H9 (cell line): ENCODE results near the gene ZNF341. TPM values are rescaled to one million over a fixed set of nuclear protein-coding genes. Genes with fewer than 3 reads are reported as not detected.

Source experiments
- DNase-seq: peaks from one replicate; pipeline ENCODE4 v3.0.0-alpha.2; 2017
- H2AFZ ChIP-seq: one replicate; pipeline ENCODE4 v1.6.1; 2013; ENCODE audit warnings: mild to moderate bottlenecking, low read length, control low read depth, moderate library complexity
- H2AK5ac ChIP-seq: 2 replicates; pipeline ENCODE4 v1.6.1; 2013; ENCODE audit warnings: low read length, control low read depth, mixed read lengths; ENCODE audit not compliant: insufficient read length
- H2BK120ac ChIP-seq: one replicate; pipeline ENCODE4 v1.6.1; 2013; ENCODE audit warnings: low read depth, mild to moderate bottlenecking, low read length, control low read depth, inconsistent platforms; ENCODE audit not compliant: poor library complexity, severe bottlenecking
- H2BK12ac ChIP-seq: 2 replicates; pipeline ENCODE4 v1.6.1; 2013; ENCODE audit warnings: low read length, control low read depth, mixed read lengths, low read depth; ENCODE audit not compliant: insufficient read length
- H2BK15ac ChIP-seq: 2 replicates; pipeline ENCODE4 v1.6.1; 2013; ENCODE audit warnings: low read depth, low read length, control low read depth
- H2BK20ac ChIP-seq: one replicate; pipeline ENCODE4 v1.6.1; 2013; ENCODE audit warnings: low read depth, mild to moderate bottlenecking, low read length, control low read depth, inconsistent platforms; ENCODE audit not compliant: poor library complexity, severe bottlenecking
- H2BK5ac ChIP-seq: 2 replicates; pipeline ENCODE4 v1.6.1; 2013; ENCODE audit warnings: low read length, control low read depth, mixed read lengths; ENCODE audit not compliant: insufficient read length
- H3K14ac ChIP-seq: 2 replicates; pipeline ENCODE4 v1.6.1; 2013; ENCODE audit warnings: low read length, control low read depth; ENCODE audit not compliant: insufficient read depth
- H3K18ac ChIP-seq: 2 replicates; pipeline ENCODE4 v1.6.1; 2013; ENCODE audit warnings: low read depth, mild to moderate bottlenecking, mixed read lengths, low read length, control low read depth; ENCODE audit not compliant: insufficient read length
- H3K23ac ChIP-seq: 2 replicates; pipeline ENCODE4 v1.6.1; 2013; ENCODE audit warnings: low read length, control low read depth, mixed read lengths, low read depth; ENCODE audit not compliant: insufficient read length
- H3K23me2 ChIP-seq: 2 replicates; pipeline ENCODE4 v1.6.1; 2013; ENCODE audit warnings: low read depth, mild to moderate bottlenecking, mixed read lengths, low read length, control low read depth; ENCODE audit not compliant: insufficient read length, poor library complexity, severe bottlenecking
- H3K27ac ChIP-seq: 2 replicates; pipeline ENCODE4 v1.5.1; 2013; ENCODE audit warnings: low read length, control low read depth, mixed read lengths, low read depth; ENCODE audit not compliant: insufficient read length
- H3K27me3 ChIP-seq: 2 replicates; pipeline ENCODE4 v1.6.1; 2013; ENCODE audit warnings: low read length, control low read depth, inconsistent platforms; ENCODE audit not compliant: insufficient read depth
- H3K4ac ChIP-seq: 2 replicates; pipeline ENCODE4 v1.6.1; 2013; ENCODE audit warnings: low read depth, mild to moderate bottlenecking, control low read depth, inconsistent platforms, low read length, moderate library complexity
- H3K4me1 ChIP-seq: 2 replicates; pipeline ENCODE4 v1.6.1; 2013; ENCODE audit warnings: low read length, control low read depth, inconsistent platforms; ENCODE audit not compliant: insufficient read depth
- H3K4me2 ChIP-seq: 2 replicates; pipeline ENCODE4 v1.6.1; 2013; ENCODE audit warnings: low read length, control low read depth, mixed read lengths; ENCODE audit not compliant: insufficient read length, insufficient read depth
- H3K56ac ChIP-seq: 2 replicates; pipeline ENCODE4 v1.6.1; 2013; ENCODE audit warnings: low read depth, mild to moderate bottlenecking, mixed read lengths, low read length, control low read depth; ENCODE audit not compliant: insufficient read length
- H3K79me1 ChIP-seq: 2 replicates; pipeline ENCODE4 v1.6.1; 2013; ENCODE audit warnings: low read depth, mild to moderate bottlenecking, moderate library complexity, low read length, control low read depth, inconsistent platforms; ENCODE audit not compliant: insufficient read depth, poor library complexity, severe bottlenecking
- H3K79me2 ChIP-seq: 2 replicates; pipeline ENCODE4 v1.6.1; 2013; ENCODE audit warnings: low read length, control low read depth, inconsistent platforms; ENCODE audit not compliant: insufficient read depth
- H3K9ac ChIP-seq: 2 replicates; pipeline ENCODE4 v1.6.1; 2013; ENCODE audit warnings: low read length, control low read depth, mixed read lengths; ENCODE audit not compliant: insufficient read length; ENCODE audit errors: extremely low read depth
- H3K9me3 ChIP-seq: one replicate; pipeline ENCODE4 v1.6.1; 2013; ENCODE audit warnings: low read depth, low read length, inconsistent platforms; ENCODE audit not compliant: control insufficient read depth
- H3T11ph ChIP-seq: one replicate; pipeline ENCODE4 v1.6.1; 2013; ENCODE audit warnings: mild to moderate bottlenecking, low read length, control low read depth, inconsistent platforms
- H4K20me1 ChIP-seq: one replicate; pipeline ENCODE4 v1.6.1; 2013; ENCODE audit not compliant: control insufficient read depth, insufficient read length, insufficient read depth
- H4K5ac ChIP-seq: 2 replicates; pipeline ENCODE4 v1.6.1; 2013; ENCODE audit warnings: low read depth, mild to moderate bottlenecking, mixed read lengths, low read length, control low read depth; ENCODE audit not compliant: insufficient read length
- H4K8ac ChIP-seq: replicated peaks from 2 replicates; pipeline ENCODE4 v1.6.1; 2013; ENCODE audit warnings: low read length, control low read depth, mixed read lengths, low read depth; ENCODE audit not compliant: insufficient read length
- H4K91ac ChIP-seq: 2 replicates; pipeline ENCODE4 v1.6.1; 2013; ENCODE audit warnings: low read depth, mild to moderate bottlenecking, moderate library complexity, mixed read lengths, low read length, control low read depth; ENCODE audit not compliant: insufficient read length
- H3K27ac Mint-ChIP-seq, 3 experiments: 2 replicates in 2 of 3; 3 replicates in 1 of 3; pipeline ENCODE4 v1.8.0; 2020 to 2021; ENCODE audit warnings: mixed read lengths in 3 of 3, mild to moderate bottlenecking in 1 of 3, moderate library complexity in 1 of 3
- H3K27me3 Mint-ChIP-seq: 2 replicates; pipeline ENCODE4 v1.8.0; 2021; ENCODE audit warnings: low read depth, mild to moderate bottlenecking, moderate library complexity, mixed read lengths
- H3K36me3 Mint-ChIP-seq, 3 experiments: 2 replicates in 2 of 3; 3 replicates in 1 of 3; pipeline ENCODE4 v1.8.0; 2020 to 2021; ENCODE audit warnings: low read depth in 3 of 3, mixed read lengths in 3 of 3; ENCODE audit not compliant: insufficient read depth in 1 of 3
- H3K4me1 Mint-ChIP-seq, 2 experiments: 2 replicates each; pipeline ENCODE4 v1.8.0; 2020; ENCODE audit warnings: mixed read lengths in 2 of 2
- H3K4me3 Mint-ChIP-seq, 2 experiments: 2 replicates in 1 of 2; 3 replicates in 1 of 2; pipeline ENCODE4 v1.8.0; 2020 to 2021; ENCODE audit warnings: mild to moderate bottlenecking in 2 of 2, mixed read lengths in 2 of 2, moderate library complexity in 1 of 2
- H3K9me3 Mint-ChIP-seq, 2 experiments: 2 replicates in 1 of 2; 3 replicates in 1 of 2; pipeline ENCODE4 v1.8.0; 2020; ENCODE audit warnings: mild to moderate bottlenecking in 2 of 2, mixed read lengths in 2 of 2, moderate library complexity in 1 of 2
- WGBS: extraction: QIAGEN DNeasy Blood & Tissue Kit; methylation state at CpG from one replicate; pipeline ENCODE4 v1.1.7; 2013; ENCODE audit warnings: missing lambda C conversion rate, low lambda C conversion rate, mixed read lengths; ENCODE audit not compliant: insufficient read length; ENCODE audit errors: extremely low coverage; 5-methylcytosine and 5-hydroxymethylcytosine counted together
- total RNA-seq: library from RNA; stranded (reverse); gene quantifications from 2 replicates; pipeline ENCODE4 v1.2.1, GENCODE V29; 2021
- TF ChIP-seq, protein P1 (sequence below): fragments of 200-600 bp; sonication (generic); conservative IDR thresholded peaks from 3 replicates; pipeline ENCODE4 v1.8.0; 2021; ENCODE audit warnings: antibody characterized with exemption, mild to moderate bottlenecking

The ZNF341 gene
- total RNA-seq, 1 experiment from 2014 or later, result 5.2 TPM

DNA sequence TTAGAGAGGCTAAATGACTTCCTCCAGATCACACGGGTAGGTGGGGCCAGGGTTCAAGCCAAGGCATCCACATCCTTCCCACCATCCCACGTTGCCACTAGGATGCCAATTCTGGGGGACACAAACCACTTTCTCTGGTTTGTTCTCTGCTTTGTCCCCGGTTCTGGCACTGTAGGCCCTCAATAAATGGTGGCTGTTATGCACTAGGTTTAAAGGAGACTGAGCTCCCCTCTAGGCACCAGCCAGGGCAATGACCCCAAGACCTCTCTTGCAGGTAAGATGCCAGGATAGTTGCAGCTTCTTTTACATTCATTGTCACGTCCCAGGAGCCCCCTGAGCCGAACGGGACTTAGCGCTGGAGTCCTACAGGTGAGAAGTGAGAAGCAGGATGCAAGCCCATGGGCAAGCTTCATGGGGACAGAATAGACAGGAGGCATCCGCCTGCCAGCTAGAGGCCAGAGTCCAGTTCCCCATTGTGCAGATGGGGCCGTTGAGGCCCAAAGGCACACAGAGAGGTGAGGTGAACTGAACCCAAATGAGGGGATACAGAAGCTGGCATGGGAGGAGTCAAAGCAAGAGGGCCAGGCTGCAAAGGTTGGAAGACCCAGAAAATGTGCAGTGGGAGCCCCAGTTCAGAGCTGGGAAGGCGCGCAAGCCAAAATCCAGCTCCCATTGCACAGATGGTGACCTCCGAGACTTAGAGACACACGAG is 12.4 kb upstream of the ZNF341 start:
- Histone ChIP-seq H2AFZ (no peak overlapping the region), H4K5ac (no peak overlapping the region), H3K79me1 (no peaks in the 10 kb centered on the region), H2BK120ac (no peak overlapping the region), H3K4ac (no peak overlapping the region), H4K8ac (no peak overlapping the region), H2BK5ac (no peak overlapping the region), H2BK12ac (no peak overlapping the region), H3K14ac (no peak overlapping the region), H3K9me3 (no peaks in the 10 kb centered on the region), H3K56ac (no peak overlapping the region), H4K91ac (no peak overlapping the region), H3T11ph (no peak overlapping the region), H3K23me2 (peaks cover 7% of the 10 kb centered on the region), H3K18ac (no peak overlapping the region), H3K27me3 (no peaks in the 10 kb centered on the region), H3K4me1 (no peaks in the 10 kb centered on the region), H3K9ac (no peak overlapping the region), H3K4me2 (peak overlapping the region; percentile 52), H2BK15ac (no peak overlapping the region), H4K20me1 (no peaks in the 10 kb centered on the region), H3K27ac (no peak overlapping the region), H2BK20ac (no peak overlapping the region), H3K23ac (no peak overlapping the region), H3K79me2 (no peaks in the 10 kb centered on the region), H2AK5ac (no peak overlapping the region)
- H3K27ac Mint-ChIP-seq, result no peak overlapping the region
- peak overlapping the region; percentile 72 to 83 for H3K4me3 Mint-ChIP-seq
- TF ChIP-seq, protein P1, sequence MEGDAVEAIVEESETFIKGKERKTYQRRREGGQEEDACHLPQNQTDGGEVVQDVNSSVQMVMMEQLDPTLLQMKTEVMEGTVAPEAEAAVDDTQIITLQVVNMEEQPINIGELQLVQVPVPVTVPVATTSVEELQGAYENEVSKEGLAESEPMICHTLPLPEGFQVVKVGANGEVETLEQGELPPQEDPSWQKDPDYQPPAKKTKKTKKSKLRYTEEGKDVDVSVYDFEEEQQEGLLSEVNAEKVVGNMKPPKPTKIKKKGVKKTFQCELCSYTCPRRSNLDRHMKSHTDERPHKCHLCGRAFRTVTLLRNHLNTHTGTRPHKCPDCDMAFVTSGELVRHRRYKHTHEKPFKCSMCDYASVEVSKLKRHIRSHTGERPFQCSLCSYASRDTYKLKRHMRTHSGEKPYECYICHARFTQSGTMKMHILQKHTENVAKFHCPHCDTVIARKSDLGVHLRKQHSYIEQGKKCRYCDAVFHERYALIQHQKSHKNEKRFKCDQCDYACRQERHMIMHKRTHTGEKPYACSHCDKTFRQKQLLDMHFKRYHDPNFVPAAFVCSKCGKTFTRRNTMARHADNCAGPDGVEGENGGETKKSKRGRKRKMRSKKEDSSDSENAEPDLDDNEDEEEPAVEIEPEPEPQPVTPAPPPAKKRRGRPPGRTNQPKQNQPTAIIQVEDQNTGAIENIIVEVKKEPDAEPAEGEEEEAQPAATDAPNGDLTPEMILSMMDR, result no peak
- peaks cover 0 to 2% (median 0%) of the 10 kb centered on the region in 3 experiments; a peak in 1 of 7 replicates for H3K36me3 Mint-ChIP-seq
- no peaks in the 10 kb centered on the region; a peak in 1 of 5 replicates for H3K9me3 Mint-ChIP-seq
- DNase-seq, result no peak
- no CpG with 5 or more reads among the region's 13 CpGs for WGBS
- H3K4me1 Mint-ChIP-seq, result peaks cover 3% of the 10 kb centered on the region in 2 experiments; a peak in 1 of 4 replicates
- peaks cover 7% of the 10 kb centered on the region for H3K27me3 Mint-ChIP-seq
